NCI-H2227 treated with DMSO at 0.1 percent for 48 hours (cell line): ENCODE results near the gene SPEG.

Experiments
- DNase-seq: peaks from one replicate; lab custom pipeline; 2025; lab: John Stamatoyannopoulos, UW

The SPEG gene

GRCh38 chr2:219514196-219514761 is 79.6 kb downstream of the SPEG start, which contains the start of gene ASIC4:
ASIC4 (plus strand) TSS chr2:219514482; CDS start chr2:219514725, 243 bp downstream.
- no peak for DNase-seq

DNA sequence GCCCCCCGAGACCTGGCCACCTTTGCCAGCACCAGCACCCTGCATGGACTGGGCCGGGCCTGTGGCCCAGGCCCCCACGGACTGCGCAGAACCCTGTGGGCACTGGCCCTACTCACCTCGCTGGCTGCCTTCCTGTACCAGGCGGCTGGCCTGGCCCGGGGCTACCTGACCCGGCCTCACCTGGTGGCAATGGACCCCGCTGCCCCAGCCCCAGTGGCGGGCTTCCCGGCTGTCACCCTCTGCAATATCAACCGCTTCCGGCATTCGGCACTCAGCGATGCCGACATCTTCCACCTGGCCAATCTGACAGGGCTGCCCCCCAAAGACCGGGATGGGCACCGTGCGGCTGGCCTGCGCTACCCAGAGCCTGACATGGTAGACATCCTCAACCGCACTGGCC is 80.2 kb downstream of the SPEG start:
- no peak for DNase-seq

- no peak for DNase-seq
Measured at GRCh38 chr2:219515874-219516629, 81.4 kb downstream of the SPEG start.

DNA sequence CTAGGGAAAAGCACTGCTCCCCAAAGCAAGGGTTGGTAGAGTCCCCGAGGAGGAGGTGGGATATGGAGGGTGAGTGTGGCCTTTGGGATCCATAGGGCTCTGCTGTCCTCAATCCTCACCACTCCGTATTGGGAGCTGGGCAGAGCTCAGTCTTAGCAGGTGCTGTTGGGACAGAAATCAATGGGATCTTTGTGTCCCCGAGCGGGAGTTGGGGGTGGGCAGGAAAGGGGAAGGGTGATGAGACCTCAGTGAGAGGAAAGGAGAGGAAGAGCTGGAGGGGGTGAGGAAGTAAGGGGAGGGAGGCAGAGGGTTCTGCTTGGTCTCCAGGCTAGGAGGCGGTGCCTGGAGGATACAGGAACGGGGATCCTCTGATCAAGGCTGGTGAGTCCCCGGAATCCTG is 82.2 kb downstream of the SPEG start:
- no peak for DNase-seq

GRCh38 chr2:219517954-219518778 is 83.5 kb downstream of the SPEG start:
- no peak for DNase-seq

GRCh38 chr2:219519526-219519916 is 84.9 kb downstream of the SPEG start:
- DNase-seq, result no peak

DNA sequence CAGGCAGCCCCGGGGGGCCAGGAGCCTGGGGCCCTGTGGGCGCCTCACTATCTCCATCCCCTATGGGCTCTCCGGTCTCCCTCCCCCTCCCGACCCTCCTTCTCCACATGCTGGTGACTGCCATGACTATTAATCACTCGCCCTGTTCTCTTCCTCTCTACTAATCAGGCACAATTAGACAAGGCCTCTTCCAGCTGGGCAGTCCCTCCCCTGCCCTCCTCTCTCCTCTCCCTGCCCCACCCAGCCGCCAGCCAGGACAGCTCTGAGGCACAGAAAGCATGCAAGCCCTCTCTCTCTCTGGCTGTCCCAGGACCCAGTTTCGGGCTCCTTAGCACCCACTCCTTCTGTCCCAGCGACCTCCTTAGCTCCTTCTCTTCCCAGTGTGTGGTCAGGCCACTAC is 85.4 kb downstream of the SPEG start:
- no peak for DNase-seq

DNA sequence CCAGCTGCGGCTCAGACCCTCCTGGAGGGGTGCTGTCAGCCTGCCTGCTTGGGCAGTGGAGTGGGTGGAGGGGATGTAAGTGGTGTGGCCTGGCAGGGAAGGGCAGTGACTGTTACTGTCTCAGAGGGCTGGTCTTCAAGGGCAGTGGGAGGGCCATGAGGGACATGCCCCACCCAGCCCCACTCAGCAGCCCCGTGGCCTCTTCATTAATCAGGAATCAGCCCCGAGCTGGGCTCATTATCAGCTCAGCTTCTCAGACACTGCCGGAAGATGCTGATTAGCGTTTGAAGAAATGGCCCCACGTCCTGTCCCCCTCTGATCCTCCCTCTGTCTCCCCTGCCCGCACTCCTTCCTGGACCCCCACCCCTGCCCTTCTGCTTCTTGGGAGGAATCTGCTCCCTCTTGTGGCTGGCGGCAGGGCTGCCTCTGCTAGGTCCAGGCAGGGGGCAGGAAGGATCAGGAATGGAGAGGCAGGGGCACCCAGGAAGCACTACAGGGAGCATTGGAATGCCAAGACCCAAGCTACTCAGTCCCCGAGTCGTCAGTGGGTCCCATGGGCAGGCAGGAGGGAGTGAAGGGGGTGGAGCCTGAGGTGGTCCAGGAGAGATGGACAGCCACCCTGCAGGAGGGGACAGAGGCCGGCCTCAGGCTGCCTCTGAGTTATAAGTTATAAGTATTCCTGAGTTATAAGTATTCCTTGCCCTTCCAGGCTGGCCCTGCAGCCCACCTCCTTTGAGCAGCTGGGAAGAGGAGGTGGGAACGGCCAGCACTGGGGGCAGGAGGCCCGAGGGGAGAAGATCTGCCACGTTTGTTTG is 86.6 kb downstream of the SPEG start:
- peak; percentile 35 for DNase-seq

- DNase-seq, result peak; percentile 59
Measured at GRCh38 chr2:219522111-219523030, 87.7 kb downstream of the SPEG start.

- DNase-seq, result no peak
Measured at GRCh38 chr2:219523031-219523671, 88.5 kb downstream of the SPEG start.

DNA sequence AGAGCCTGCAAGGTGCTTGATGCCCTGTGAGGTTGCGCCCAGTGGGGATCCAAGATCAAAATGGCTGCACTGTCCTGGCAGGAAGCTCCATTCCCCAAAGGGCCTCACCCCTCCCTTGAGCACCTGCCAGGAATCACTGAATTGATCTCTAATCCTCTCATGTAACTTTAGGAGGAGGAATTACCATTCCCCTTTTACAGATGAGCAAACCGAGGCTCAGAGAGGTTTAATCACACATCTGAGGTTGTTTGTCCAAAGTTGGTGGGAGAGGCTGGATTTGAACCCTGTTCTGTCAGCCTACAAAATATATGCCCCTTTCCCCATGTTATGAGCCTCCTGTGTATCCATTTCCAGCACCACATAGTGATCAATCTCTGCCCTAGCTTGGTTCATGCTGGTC is 90.2 kb downstream of the SPEG start:
- no peak for DNase-seq

DNA sequence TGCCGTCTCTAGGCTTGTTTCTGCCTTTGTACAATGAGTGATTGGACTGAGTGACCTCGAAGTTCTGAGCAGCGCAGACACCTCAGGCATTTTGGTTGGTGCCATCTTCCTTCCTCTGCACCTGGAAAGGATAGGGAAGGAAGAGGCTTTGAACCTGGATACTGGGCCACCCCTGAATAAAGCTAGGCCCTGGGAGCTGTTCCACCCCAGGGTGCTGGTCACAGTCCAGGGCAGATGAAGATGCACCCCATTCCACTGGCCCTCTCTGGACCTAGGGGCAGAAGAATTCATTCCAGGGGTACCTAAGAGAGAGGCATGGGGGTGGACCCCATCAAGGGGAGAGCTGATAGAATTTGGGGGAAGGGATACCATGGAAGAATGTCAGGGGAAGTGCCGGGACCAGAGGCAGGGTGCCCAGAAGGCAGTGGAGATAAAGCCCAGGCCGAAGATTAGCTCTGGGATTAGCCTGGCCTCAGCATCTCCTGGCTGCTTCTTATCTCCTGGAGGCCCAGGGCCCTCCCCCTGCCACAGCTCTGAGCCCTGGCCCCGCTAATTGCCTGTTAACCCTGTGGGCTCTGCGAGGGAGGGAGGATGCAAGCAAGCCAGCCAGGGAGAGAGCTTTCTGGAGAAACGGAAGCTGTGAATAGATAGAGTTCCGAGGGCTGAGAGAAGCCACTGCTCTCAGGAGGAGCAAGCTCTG is 91.0 kb downstream of the SPEG start:
- peak; percentile 46 for DNase-seq

DNA sequence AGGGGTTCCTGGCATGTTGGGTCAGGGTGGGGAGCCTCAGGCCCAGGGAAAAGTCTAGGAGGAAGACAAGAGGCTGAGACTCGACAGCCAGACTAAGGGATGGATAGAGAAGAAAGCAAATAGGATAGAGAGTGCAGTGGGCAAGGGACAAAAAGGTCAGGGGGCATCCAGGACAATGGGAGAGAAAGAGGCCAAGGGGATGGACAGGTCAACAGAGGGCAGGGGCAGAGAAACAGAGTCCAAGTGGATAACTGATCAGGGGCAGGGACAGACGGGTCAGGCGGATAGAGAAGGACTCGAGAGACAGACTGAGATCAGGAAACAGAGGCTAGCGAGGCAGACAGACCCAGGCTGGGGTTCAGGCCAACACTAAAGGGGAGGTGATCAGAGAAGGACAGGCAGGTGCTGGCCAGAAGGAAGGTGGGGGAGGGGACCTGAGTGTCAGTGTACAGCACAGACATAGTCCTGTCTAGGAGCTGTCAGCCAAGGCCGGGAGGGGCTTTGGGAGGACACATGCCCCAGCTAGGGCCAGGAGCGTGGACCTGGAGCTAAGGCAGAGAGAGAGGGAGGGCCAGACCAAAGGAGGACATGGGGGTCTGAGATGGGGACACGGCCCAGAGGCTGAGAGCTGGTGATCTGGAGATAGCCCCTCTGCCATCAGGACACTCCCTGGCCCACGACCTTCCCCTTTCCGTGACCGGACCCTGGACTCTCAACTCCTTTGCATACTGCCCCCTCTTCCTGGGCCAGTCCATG is 91.9 kb downstream of the SPEG start:
- DNase-seq, result no peak

- DNase-seq, result no peak
Measured at GRCh38 chr2:219527076-219527394, 92.4 kb downstream of the SPEG start.

DNA sequence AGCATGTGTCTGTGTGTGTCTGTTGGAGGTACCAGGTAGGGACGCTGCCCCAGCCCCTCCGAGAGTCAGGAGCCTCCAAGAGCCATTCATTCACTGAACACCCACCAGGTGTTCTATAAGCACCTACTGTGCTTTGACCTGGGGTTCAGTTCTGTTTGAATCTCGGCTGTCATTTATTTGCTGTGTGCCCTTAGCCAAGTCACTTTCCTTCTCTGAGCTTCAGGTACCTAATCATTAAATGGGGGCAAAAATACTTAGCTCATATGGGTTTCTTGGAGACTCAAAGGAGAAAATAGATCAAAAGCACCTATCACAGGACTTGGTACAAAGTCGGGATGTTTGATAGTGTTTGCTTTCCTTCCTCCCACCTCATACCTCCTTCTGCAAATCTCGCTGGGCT is 92.8 kb downstream of the SPEG start:
- DNase-seq, result no peak

DNA sequence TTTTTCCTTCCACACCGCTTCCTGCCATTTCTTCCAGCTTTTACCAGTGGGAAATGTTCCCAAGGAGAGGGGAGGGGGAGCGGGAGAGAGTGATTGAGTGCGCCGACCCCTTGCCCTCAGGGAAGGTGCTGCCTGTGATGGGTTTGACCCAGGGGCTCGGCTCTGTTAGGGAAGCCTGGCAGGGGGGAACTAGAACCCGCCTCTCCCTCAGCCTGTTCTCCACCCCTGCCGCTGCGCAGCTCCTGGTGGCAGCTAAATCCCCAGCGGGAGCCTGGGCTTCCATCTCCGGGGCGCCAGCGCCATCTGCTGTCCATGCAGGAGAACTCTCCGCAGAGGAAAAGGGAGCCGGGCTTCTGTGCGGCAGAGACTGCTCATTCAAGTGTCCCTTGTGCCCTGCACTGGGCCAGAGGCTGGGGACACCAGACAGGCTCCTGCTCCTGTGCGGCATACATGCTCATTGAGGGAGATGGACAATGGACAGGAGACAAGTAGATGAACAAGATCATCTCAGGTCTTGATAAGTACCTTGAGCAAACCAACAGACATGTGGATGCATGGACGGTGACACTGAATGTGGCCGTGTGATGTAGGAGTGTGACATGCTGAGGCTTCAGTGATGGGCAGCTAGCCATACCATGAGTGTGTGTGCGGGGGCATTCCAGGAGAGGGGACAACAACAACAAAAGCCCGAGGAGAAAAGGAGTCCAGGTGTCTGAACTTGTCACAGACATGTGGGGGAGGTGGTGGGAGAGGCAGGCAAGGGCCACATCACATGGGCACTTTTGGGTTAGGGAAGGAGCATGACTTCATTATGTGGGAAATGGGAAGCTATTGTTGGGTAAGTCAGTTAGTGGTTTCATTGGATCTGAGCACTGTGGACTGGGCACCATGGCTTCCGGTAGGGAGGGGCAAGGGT is 95.7 kb downstream of the SPEG start:
- DNase-seq, result peak; percentile 91

- DNase-seq, result no peak
Measured at GRCh38 chr2:219531639-219532377, 97.2 kb downstream of the SPEG start.

GRCh38 chr2:219532378-219532649 is 97.7 kb downstream of the SPEG start:
- no peak for DNase-seq
